ENCODE data around the gene PLEKHS1.

GRCh38 chr10:113720386-113720785 is 31.1 kb upstream of the PLEKHS1 start:
- TF ChIP-seq MAX (IDR thresholded peaks at IDR 0.05) (no peak), CTCF (IDR thresholded peaks at IDR 0.05 in 2 of 3, conservative IDR thresholded peaks at IDR 0.05 in 1 of 3; ENCODE audit: borderline replicate concordance in 1 of 3, insufficient read depth in 1 of 3, low read depth in 2 of 3, low read length in 2 of 3) (no peak), SP1 (IDR thresholded peaks at IDR 0.05; ENCODE audit: low read depth) (no peak), CBX3 (IDR thresholded peaks at IDR 0.05; ENCODE audit: low read depth) (no peak), TCF7L2 (IDR thresholded peaks at IDR 0.05; ENCODE audit: borderline replicate concordance, extremely low read depth, insufficient read depth, insufficient read length) (no peak)

Data from HCT116 (cell line).